KOPT-K1 (cell line): ENCODE results near the gene MANEA.
"Not testable (repeated sequence)": the region's sequence is repeated elsewhere in the genome, so short reads cannot be mapped to it uniquely, and the experiment has no call there.

Experiments used
- H3K27ac ChIP-seq: fragments of 200-600 bp; sonication (generic); 2 replicates; pipeline ENCODE4 v1.5.1; 2016; ENCODE audit warnings: antibody characterized with exemption, mild to moderate bottlenecking, low read depth, low read length; ENCODE audit not compliant: poor library complexity, severe bottlenecking
- H3K36me3 ChIP-seq: fragments of 200-600 bp; sonication (generic); 2 replicates; pipeline ENCODE4 v1.5.1; 2017; ENCODE audit warnings: antibody characterized with exemption, mild to moderate bottlenecking, low read length, moderate library complexity; ENCODE audit not compliant: insufficient read depth
- H3K9me3 ChIP-seq: fragments of 200-600 bp; sonication (generic); 2 replicates; pipeline ENCODE4 v1.5.1; 2017; ENCODE audit warnings: antibody characterized with exemption, low read length, mild to moderate bottlenecking; ENCODE audit not compliant: insufficient read depth, poor library complexity, severe bottlenecking

Gene MANEA

GRCh38 chr6:95572098-95572497, 5.2 kb upstream of the MANEA start:
- Histone ChIP-seq H3K27ac (no peak overlapping the region), H3K9me3 (no peaks in the 10 kb centered on the region), H3K36me3 (no peaks in the 10 kb centered on the region)

DNA sequence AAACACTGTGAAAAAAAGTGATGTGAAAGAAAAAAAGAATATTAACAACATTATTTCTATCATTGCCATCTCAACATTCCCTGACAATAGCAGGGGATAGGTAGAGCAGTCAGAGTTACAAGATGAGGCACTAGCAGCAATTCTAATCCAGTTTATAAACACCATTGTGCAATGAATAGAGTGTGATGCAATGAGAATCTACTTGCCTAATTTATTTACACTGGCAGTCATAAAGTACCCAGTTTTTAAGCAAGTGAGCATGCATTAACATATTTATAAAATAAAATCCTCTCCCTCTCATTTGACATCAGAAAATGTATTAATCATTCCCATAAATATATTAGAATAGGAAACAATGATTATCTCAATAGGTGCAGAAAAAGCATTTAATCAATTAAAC, 2.5 kb upstream of the MANEA start:
- Histone ChIP-seq H3K36me3 (no peaks in the 10 kb centered on the region), H3K27ac (no peak overlapping the region), H3K9me3 (no peaks in the 10 kb centered on the region)

DNA sequence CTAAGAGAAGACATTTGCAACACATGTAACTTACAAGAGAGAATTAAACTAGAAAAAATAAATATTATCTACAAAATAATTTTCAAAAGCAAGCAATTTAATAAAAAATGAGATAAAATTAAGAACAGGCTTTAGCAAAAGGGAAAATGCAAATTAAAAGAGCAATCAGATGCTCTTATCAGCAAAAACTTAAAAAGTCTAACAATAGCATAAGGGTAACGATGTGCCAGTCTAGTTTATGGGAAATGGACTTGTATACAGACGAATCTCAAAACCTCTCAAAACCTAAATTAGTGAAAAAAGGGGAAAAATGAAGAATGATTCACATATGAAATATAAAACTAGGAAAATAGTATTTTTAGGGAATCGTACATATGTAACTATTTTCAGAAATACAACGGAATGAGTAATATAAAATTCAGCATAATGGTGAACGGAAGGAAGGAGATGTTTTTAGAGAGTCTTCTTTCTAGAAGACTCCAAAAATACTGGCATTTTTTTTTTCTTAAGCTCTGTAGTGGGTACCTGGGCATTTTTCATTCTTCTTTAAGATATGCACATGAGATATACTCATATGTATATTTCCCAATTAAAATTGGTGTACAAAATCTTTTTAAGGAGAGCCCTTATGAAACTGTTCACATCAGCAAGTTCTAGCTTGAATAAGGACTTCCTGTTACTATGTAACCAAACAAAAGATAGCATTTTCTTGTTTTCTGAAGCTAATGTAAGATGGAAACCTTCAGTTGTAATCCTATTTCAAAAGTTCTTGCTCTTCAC, 927 bp upstream of the MANEA start:
- no peaks in the 10 kb centered on the region for H3K9me3 ChIP-seq
- 0 out of 2 replicates have a peak, but pooled peaks cover 5% of the 10 kb centered on the region for H3K36me3 ChIP-seq
- H3K27ac ChIP-seq, result peak overlapping the region; percentile 89

DNA sequence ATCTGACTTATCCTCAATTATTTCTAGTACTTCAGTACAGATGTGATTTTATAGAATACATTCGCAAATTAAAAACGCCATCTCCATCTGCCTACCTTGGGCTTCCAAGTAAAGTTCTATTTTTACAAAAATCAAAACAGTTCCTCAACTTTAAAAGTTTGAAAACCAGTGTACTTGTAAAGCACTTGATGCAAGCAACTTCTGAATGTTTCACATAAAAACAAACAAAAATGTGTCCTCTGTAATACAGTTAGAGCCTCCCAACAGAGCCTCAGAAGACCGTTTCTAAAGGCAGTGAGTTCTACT, 384 bp upstream of the MANEA start:
- H3K27ac ChIP-seq, result peak overlapping the region; percentile 89
- 0 out of 2 replicates have a peak, but pooled peaks cover 5% of the 10 kb centered on the region for H3K36me3 ChIP-seq
- H3K9me3 ChIP-seq, result no peaks in the 10 kb centered on the region

DNA sequence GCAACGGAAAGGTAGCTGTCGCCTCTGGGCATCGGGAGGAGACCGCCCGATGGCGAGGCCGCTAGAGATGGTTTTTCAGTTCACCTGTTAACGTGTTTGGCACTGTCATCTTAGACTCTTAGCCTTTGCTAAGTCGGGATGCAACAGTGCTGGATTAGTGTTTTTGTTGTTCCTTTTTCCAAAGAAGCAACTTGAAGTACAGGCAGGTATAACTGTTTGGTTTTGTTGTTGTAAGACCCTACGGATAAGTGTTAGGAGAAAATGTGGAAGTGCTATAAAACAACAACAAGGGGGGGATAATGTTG, 723 bp downstream of the MANEA start:
- Histone ChIP-seq H3K9me3 (peaks cover 8% of the 10 kb centered on the region), H3K36me3 (peaks cover 13% of the 10 kb centered on the region), H3K27ac (peak overlapping the region; percentile 89)

- H3K36me3 ChIP-seq, result peaks cover 24% of the 10 kb centered on the region
- no peak overlapping the region for H3K27ac ChIP-seq
- peaks cover 34% of the 10 kb centered on the region for H3K9me3 ChIP-seq
Observed at GRCh38 chr6:95581073-95581472, 3.7 kb downstream of the MANEA start.

DNA sequence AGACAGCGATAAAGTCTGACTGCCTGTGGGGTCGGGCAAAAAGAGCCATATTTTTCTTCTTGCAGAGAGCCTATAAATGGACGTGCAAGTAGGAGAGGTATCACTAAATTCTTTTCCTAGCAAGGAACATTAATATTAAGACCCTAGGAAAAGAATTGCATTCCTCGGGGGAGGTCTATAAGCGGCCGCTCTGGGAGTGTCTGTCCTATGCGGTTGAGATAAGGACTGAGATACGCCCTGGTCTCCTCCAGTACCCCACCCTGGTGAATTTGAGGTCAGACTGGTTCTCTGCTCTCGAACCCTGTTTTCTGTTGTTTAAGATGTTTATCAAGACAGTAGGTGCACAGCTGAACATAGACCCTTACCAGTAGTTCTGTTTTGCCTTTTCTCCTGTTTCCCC, 6.9 kb downstream of the MANEA start:
- not testable (repeated sequence) for H3K27ac ChIP-seq
- peaks cover 34% of the 10 kb centered on the region for H3K9me3 ChIP-seq
- H3K36me3 ChIP-seq, result peaks cover 40% of the 10 kb centered on the region

DNA sequence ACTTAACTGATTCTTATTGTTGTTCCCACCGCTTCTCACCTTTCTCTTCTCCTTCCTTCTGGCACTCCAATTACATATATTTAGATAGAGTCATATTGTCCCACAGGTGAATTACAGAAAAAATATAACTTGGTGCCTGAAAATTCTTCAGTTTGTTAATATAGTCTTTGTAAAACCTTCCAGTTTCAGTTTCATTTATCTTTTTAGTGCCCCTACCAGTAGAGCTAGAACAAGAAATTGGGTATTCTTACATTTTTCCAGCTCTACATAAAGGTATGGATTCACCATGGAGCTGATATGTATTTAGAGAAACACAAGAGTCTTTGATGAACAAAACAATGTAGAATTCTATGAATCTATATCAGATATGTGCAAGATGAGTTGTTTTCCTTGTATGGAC, 10.7 kb downstream of the MANEA start:
- Histone ChIP-seq H3K9me3 (peaks cover 44% of the 10 kb centered on the region), H3K36me3 (peaks cover 62% of the 10 kb centered on the region), H3K27ac (no peak overlapping the region)

DNA sequence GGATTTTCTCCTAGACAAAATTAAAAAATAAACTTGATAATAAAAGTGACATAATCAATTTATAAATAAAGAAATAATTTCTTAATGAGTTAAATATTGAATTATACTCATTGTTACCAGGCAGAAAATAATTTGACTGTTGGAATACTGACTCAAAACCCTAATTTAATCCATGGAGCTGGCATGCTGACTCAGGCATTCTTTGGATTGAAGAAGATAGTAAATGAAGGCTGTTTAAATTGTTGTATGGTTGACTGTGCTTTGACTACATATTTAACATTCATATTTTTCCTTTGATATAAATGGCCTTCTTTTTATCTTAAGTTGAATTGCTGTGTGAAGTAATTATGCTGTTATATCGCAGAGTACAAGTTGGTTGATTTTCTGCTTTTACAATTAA, 11.7 kb downstream of the MANEA start:
- peaks cover 65% of the 10 kb centered on the region for H3K36me3 ChIP-seq
- peaks cover 35% of the 10 kb centered on the region for H3K9me3 ChIP-seq
- no peak overlapping the region for H3K27ac ChIP-seq

- Histone ChIP-seq H3K9me3 (peaks cover 26% of the 10 kb centered on the region), H3K27ac (no peak overlapping the region), H3K36me3 (peaks cover 58% of the 10 kb centered on the region)
Observed at GRCh38 chr6:95589826-95590570, 12.7 kb downstream of the MANEA start.

DNA sequence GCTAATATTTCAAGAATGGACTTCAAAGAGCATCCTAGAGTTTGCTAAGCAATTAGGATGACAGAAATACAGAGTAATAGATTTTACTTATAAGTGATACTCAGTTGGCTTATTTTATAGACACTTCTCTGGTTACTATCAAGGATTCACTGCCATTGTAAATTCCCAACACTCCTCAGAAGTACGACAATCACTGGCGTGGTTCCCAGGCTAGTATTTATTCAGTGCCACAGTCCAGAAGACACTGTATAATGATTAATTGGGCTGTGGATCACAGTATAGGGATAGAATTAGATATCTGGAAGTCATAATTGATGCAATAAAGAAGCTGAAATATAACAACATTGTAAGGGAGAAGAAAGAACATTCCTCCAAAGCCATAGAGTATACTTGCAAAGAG, 15.7 kb downstream of the MANEA start:
- H3K9me3 ChIP-seq, result peaks cover 19% of the 10 kb centered on the region
- H3K27ac ChIP-seq, result no peak overlapping the region
- peaks cover 44% of the 10 kb centered on the region for H3K36me3 ChIP-seq

DNA sequence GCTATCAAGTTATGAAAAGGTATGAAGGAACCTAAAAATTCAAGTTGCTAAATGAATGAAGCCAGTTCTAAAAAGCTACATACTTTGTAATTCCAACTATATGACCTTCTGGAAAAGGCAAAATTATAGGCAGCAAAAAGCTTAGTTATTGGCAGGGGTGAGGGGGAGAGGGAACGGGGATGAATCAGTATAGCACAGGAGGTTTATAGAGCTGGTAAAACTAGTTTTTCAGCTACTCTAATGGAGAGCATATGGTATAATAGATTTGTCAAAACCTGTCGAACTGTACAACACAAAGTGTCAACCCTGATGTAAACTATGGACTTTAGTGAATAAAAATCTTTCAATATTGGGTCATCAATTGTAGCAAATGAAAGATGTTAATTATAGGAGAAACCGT, 18.7 kb downstream of the MANEA start:
- Histone ChIP-seq H3K9me3 (peaks cover 19% of the 10 kb centered on the region), H3K27ac (no peak overlapping the region), H3K36me3 (peaks cover 49% of the 10 kb centered on the region)

DNA sequence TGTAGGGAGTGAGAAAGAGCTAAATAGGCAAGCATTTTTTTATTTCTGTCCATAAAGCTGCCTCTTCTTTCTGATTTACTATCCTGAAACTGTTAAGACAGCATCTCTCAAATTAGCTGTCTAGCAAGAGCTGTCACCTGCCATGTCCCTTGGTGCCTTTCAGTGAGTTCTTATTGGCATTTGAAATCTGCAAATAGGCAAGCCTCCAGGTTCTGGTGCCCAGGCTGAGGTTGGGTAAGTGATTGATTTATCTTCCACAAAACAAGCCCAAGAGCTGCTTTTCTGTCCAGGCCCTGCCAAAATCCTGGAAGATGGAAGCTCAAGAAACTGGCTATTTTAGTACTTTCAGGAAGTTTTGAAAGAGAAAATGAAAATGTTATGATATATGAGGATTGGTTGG, 22.4 kb downstream of the MANEA start:
- Histone ChIP-seq H3K36me3 (peaks cover 34% of the 10 kb centered on the region), H3K27ac (no peak overlapping the region), H3K9me3 (no peaks in the 10 kb centered on the region)

- peak overlapping the region; percentile 11 for H3K27ac ChIP-seq
- H3K36me3 ChIP-seq, result peaks cover 41% of the 10 kb centered on the region
- no peaks in the 10 kb centered on the region for H3K9me3 ChIP-seq
Observed at GRCh38 chr6:95601133-95601532, 23.8 kb downstream of the MANEA start.

- H3K9me3 ChIP-seq, result no peaks in the 10 kb centered on the region
- no peaks in the 10 kb centered on the region for H3K36me3 ChIP-seq
- H3K27ac ChIP-seq, result no peak overlapping the region
Observed at GRCh38 chr6:95614094-95614493, 36.8 kb downstream of the MANEA start.

DNA sequence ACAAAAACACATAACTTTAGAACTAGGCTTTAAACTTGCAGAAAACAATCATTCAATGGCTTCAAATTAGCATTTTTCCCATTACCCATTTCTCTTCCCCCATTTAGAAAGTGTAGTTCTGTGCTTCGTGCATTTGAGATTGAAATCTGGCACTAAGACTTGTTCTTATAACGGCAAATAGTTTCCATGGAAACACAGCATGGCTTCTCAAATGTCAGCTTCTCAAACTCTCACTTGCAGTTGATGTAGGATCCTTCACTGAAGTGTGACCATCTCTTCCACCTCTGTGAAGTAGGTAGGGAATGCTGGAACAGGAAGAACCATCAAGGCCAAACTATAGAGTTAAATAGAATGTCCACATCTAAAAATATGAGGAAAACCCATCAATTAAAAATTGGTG, 52.2 kb downstream of the MANEA start:
- Histone ChIP-seq H3K27ac (no peak overlapping the region), H3K36me3 (no peaks in the 10 kb centered on the region)

More for the DNA sequence above, 52.2 kb downstream of the MANEA start:
- peaks cover 9% of the 10 kb centered on the region for H3K9me3 ChIP-seq
